Esophagus muscularis mucosa (tissue), 4 donors: ENCODE data around the gene C1QL4.

Experiments used
- CTCF ChIP-seq, 3 experiments: fragments of 200-600 bp in 2 of 3; fragments of 450-650 bp in 1 of 3; sonication (generic) in 2 of 3; IDR thresholded peaks; one replicate each; pipeline ENCODE4 v1.5.1; 2017 to 2019; ENCODE audit warnings: antibody characterized with exemption in 3 of 3, mild to moderate bottlenecking in 2 of 3, moderate library complexity in 1 of 3
- EP300 ChIP-seq: sonication (generic); formaldehyde crosslinking; IDR thresholded peaks from one replicate; pipeline ENCODE4 v1.6.1; 2017; ENCODE audit warnings: antibody characterized with exemption
- POLR2A ChIP-seq: fragments of 450-650 bp; IDR thresholded peaks from one replicate; pipeline ENCODE4 v1.6.1; 2017; ENCODE audit warnings: antibody characterized with exemption, moderate library complexity, mild to moderate bottlenecking, low read depth
- POLR2AphosphoS5 ChIP-seq, 2 donors: sonication (generic); formaldehyde crosslinking; IDR thresholded peaks; one replicate each; pipeline ENCODE4 v1.6.1; 2017; ENCODE audit warnings: antibody characterized with exemption in 2 of 2

GRCh38 chr12:49348781-49349180 lies 11.8 kb upstream of the C1QL4 start:
- TF ChIP-seq CTCF (IDR thresholded peaks at IDR 0.05) (no peak), POLR2AphosphoS5 (IDR thresholded peaks at IDR 0.05) (no peak), POLR2A (no peak), EP300 (no peak)
